ENCODE results near the gene TAS1R2. TPM values are rescaled to one million over a fixed set of nuclear protein-coding genes. Genes with fewer than 3 reads are reported as not detected.
"Not testable (repeated sequence)": the region's sequence is repeated elsewhere in the genome, so short reads cannot be mapped to it uniquely, and the experiment has no call there.

The TAS1R2 gene
- total RNA-seq, 2 experiments from 2014 or later, result not detected

DNA sequence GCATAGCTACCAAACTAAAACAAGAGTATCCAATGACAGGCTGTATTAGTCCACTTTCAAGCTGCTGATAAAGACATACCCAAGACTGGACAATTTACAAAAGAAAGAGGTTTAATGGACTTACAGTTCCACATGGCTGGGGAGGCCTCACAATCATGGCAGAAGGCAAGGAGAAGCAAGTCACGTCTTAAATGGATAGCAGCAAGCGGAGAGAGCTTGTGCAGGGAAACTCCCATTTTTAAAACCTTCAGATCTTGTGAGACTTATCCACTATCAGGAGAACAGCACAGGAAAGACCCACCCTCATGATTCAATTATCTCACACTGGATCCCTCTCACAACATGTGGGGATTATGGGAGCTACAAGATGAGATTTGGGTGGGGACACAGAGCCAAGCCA is 11.7 kb downstream of the TAS1R2 start:
- H3K27me3 Mint-ChIP-seq; POLR2A ChIA-PET; DNase-seq; H3K27ac Mint-ChIP-seq; H3K4me1 Mint-ChIP-seq; ATAC-seq (ENCODE audit: low read depth); H3K4me3 Mint-ChIP-seq; H3K9me3 Mint-ChIP-seq; H3K36me3 Mint-ChIP-seq: not testable (repeated sequence)

DNA sequence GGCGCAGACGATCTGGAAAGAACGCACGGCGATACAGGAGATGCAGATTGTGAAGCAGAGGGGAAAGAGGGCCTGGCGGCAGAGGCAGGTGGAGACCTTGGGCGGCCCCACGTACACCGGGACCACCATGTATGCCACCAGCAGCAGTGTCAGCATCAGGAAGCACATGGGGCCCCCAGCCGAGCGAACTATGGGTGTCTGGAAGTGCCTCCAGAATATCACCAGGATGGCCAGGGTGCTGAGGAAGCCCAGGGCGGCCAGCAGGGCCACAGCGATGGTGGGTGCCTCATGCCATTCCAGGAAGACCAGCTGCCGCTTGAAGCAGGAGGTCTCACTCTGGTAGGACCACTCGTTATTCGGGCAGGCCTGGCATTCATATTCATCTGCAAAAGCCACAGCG is 19.3 kb downstream of the TAS1R2 start:
- Mint-ChIP-seq H3K36me3 (no peaks in the 10 kb centered on the region), H3K9me3 (peaks cover 3% of the 10 kb centered on the region), H3K4me1 (no peaks in the 10 kb centered on the region), H3K27ac (no peak overlapping the region), H3K27me3 (peaks cover 10% of the 10 kb centered on the region), H3K4me3 (no peak overlapping the region)
- no peak for ATAC-seq (ENCODE audit: low read depth)
- POLR2A ChIA-PET, result no interaction called here
- DNase-seq, result no peak

DNA sequence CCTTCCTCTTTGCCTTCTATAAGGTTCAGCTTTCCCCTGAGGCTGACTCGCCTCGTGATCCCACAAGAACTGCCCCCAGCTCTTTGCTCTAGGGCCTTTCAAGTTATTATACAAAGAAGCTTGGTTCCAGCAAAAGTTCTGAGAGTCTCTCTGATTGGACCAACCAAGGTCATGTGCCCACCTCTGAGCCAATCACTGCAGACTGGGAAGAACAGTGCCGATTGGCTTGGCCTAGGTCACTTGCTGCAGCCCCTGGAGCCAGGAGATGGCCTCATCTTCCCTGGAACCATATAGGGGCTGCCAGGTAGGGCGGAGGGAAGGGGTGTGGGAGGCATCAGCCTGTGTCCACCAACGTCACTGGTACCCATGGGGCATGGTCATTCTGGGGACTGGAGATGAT is 22.8 kb downstream of the TAS1R2 start:
- Mint-ChIP-seq H3K4me1 (no peaks in the 10 kb centered on the region), H3K9me3 (no peaks in the 10 kb centered on the region), H3K27me3 (peaks cover 6% of the 10 kb centered on the region), H3K36me3 (no peaks in the 10 kb centered on the region), H3K27ac (no peak overlapping the region), H3K4me3 (no peak overlapping the region)
- DNase-seq (no peak), ATAC-seq (ENCODE audit: low read depth) (no peak)
- POLR2A ChIA-PET, result no interaction called here

DNA sequence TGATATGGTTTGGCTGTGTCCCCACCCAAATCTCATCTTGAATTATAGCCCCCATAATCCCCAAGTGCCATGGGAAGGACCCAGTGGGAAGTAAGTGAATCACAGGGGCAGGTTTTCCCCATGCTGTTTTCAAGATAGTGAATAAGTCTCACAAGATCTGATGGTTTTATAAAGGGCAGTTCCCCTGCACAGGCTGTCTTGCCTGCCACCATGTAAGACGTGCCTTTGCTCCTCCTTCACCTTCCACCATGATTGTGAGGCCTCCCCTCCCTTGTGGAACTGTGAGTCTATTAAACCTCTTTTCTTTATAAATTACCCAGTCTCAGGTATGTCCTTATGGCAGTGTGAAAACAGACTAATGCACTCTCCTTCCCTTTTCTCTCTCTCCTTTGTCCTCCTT is 27.1 kb downstream of the TAS1R2 start:
- H3K4me3 Mint-ChIP-seq; ATAC-seq (ENCODE audit: low read depth); H3K27ac Mint-ChIP-seq; H3K4me1 Mint-ChIP-seq; H3K36me3 Mint-ChIP-seq; DNase-seq; POLR2A ChIA-PET; H3K27me3 Mint-ChIP-seq; H3K9me3 Mint-ChIP-seq: not testable (repeated sequence)

DNA sequence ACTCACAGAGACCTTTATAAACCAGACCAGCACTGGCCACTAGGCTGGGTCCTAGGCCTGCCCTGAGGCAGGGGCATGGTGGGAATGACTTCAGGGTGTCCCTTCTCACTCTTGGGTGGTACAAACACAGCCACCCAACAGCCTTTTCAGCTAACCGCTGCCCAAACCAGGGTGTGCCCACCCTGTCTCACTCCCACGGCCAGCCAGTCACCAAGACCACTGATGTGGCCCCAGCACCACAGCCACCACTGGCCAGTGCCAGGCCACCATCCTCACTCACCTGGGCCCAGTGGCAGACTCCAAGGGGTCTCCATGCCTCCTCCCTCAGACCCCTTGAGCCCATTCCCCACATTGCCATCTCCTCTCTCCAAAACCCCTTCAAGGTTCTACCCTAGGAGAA is 27.8 kb downstream of the TAS1R2 start:
- Mint-ChIP-seq H3K4me3 (no peak overlapping the region), H3K36me3 (no peaks in the 10 kb centered on the region), H3K4me1 (no peaks in the 10 kb centered on the region), H3K27ac (no peak overlapping the region), H3K27me3 (peaks cover 6% of the 10 kb centered on the region), H3K9me3 (no peaks in the 10 kb centered on the region)
- POLR2A ChIA-PET, result no interaction called here
- ATAC-seq (ENCODE audit: low read depth), result no peak
- DNase-seq, result no peak

DNA sequence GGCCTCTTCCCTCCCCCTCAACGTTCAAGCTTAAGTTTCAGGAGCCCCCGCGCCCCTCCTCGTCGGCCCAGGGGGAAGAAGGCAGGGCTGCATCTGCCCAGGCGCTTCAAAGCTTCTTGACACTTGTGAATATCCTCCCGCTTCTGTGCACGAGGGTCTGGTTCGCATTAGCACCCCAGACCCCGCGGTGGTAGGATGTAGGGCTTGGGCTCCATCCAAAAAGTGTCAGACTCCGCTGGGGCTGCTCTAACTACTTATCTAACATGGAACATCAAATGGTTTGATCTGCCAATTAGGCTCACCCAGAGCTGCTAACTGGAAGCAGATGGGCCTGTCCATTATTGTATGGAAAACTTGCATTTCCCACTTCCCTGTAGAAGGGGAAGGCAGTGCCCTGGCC is 28.9 kb downstream of the TAS1R2 start:
- H3K27ac Mint-ChIP-seq, result no peak overlapping the region
- ATAC-seq (ENCODE audit: low read depth), result no peak
- POLR2A ChIA-PET, result no interaction called here

DNA sequence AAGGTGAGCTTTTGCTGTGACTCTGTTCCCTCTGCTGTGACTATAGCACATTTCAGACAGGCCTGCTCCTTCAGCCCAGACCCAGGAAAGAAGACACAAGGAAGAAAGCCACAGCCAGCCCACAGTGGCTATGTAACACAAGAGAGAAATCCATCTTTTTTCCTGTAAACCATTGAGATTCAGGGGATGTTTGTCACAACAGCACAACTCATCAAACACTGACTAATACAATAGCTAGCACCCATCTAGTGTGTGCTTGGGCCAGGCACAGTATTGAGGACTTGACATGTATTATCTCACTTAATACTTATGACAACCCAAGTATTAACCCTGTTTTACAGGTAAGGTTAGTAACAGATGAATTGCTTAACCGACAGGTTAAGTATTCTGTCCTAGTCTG is 29.8 kb downstream of the TAS1R2 start:
- POLR2A ChIA-PET, result no interaction called here
- H3K9me3 Mint-ChIP-seq, result no peaks in the 10 kb centered on the region
- no peak for ATAC-seq (ENCODE audit: low read depth)
- no peak overlapping the region for H3K27ac Mint-ChIP-seq
- no peak overlapping the region for H3K4me3 Mint-ChIP-seq
- peaks cover 2% of the 10 kb centered on the region for H3K27me3 Mint-ChIP-seq
- H3K36me3 Mint-ChIP-seq, result no peaks in the 10 kb centered on the region
- DNase-seq, result no peak
- H3K4me1 Mint-ChIP-seq, result no peaks in the 10 kb centered on the region

More for the DNA sequence above, 28.9 kb downstream of the TAS1R2 start:
- Mint-ChIP-seq H3K27me3 (peaks cover 4% of the 10 kb centered on the region), H3K4me1 (no peaks in the 10 kb centered on the region), H3K36me3 (no peaks in the 10 kb centered on the region), H3K4me3 (no peak overlapping the region), H3K9me3 (no peaks in the 10 kb centered on the region)
- no peak for DNase-seq

DNA sequence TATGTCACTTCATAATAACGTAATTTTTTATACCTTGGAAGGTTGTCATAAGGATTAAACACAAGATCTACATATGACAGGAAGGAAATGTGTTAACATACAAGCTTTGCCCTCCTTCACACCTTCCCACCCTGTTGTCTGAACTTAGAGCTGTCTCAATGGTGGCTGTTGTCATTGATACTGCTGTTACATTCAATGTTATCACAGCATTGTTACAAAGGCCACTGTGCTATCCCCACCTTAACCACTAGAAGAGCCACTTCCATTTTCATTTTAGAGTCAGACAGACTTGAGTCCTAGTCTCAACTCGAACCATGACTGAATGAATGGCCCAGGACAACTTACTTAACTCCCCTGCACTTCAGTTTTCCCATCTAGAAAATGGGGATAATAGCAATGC is 31.2 kb downstream of the TAS1R2 start:
- POLR2A ChIA-PET, result no interaction called here
- Mint-ChIP-seq H3K4me3 (no peak overlapping the region), H3K36me3 (no peaks in the 10 kb centered on the region), H3K9me3 (no peaks in the 10 kb centered on the region), H3K27ac (no peak overlapping the region), H3K27me3 (peaks cover 2% of the 10 kb centered on the region), H3K4me1 (no peaks in the 10 kb centered on the region)
- DNase-seq, result no peak
- ATAC-seq (ENCODE audit: low read depth), result no peak

DNA sequence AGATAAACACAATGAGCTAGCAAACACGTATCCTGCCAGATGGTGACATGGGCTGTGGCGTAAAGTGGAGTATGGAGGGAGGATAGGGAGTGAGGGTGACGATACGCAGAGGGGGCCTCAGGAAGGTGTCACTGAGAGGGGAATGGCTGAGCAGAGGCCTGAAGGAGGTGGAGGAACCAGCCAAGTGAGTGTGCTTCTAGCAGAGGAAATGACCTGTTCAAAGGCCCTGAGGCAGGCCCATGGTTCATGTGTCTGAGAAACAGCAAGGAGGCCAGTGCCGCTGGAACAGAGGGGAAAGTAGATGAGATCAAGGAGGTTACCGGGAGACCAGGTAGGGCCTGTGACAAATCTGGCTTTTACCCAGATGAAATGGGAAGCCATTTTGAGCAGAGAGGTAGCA is 36.0 kb downstream of the TAS1R2 start:
- H3K36me3 Mint-ChIP-seq, result no peaks in the 10 kb centered on the region
- no peak overlapping the region for H3K4me3 Mint-ChIP-seq
- peaks cover 11% of the 10 kb centered on the region for H3K27me3 Mint-ChIP-seq
- DNase-seq, result no peak
- no peak overlapping the region for H3K27ac Mint-ChIP-seq
- POLR2A ChIA-PET, result no interaction called here
- H3K9me3 Mint-ChIP-seq, result no peaks in the 10 kb centered on the region
- ATAC-seq (ENCODE audit: low read depth), result no peak
- H3K4me1 Mint-ChIP-seq, result no peaks in the 10 kb centered on the region

DNA sequence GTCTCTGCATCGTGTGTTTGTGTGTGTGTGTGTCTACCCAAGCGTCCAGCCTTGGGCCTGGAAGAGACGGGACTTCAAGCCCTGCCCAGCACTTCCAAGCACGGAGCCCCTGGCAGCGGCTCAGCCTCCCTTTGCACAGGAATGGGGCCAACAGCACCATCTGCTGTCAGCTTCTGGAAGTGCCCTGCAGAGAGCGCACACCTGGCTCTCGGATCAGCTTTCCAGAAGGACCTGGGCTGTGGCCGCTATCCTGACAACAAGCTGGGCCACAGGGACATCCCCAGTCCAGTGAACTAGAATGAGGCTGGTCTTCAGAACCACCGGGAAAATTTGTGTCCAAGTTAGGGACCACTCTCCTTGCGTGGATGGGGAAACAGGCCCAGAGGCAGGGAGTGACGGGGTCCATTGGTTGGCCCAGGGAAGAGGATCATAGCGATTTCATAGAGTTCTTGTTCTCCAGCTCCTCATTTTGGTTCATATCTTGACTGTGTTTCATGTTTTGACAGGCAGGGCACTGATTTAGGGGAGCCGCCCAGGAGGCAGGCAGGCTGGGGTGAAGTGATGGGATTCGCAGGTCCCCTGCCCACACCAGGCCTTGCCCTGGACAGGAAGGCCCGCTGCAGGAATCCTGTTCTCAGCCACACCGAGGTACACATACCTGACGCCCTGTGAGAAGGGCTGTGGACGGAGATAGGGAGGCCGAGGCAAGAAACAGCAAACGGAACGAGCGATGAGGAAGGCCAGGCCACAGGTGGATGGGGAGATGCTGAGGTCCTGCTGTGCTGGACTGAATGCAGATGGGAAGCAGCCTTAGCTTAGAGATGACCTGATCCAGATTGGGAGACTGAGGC is 38.4 kb downstream of the TAS1R2 start:
- ATAC-seq (ENCODE audit: low read depth), result peak; percentile 65
- POLR2A ChIA-PET, result no interaction called here
- no peak overlapping the region for H3K27ac Mint-ChIP-seq
- peak; percentile 75 for DNase-seq
- no peak overlapping the region for H3K4me3 Mint-ChIP-seq
- no peaks in the 10 kb centered on the region for H3K36me3 Mint-ChIP-seq
- peaks cover 20% of the 10 kb centered on the region for H3K27me3 Mint-ChIP-seq
- no peaks in the 10 kb centered on the region for H3K4me1 Mint-ChIP-seq
- no peaks in the 10 kb centered on the region for H3K9me3 Mint-ChIP-seq

DNA sequence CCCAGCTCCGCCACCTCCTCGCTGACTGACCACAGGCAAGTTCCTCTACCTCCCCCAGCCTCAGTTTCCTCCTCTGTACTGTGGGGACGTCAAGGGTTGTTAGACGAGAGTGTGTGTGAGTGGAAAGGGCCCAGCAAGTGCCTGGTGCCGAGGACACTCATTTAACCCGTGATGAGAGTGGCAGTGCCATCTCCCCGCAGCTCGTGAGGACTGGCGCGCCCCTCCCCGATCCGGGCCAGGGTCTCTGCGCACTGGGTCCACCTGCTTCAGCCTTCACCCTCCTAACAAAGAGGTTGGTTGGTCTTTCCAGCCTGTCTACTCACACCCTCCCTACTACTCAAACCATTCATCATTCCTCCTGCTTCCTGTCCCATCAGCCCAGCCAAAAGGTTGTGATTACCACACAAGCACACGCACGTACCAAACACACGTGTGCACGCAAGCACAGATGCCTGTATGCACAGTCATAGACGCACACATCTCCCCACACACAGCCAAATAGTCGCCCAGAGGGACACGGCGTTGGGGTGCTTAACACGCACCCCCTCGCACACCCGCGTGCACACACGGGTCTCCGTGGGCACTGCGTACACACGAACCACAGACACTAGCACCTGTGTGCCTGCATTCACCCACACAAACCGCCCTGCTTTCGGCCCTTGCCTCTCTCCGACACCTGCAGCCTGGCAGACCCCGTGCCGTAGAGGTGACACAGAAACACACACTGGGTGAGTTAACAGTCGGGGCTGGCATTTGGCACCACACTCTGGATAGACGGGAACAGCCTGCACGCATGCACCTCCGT is 39.3 kb downstream of the TAS1R2 start:
- H3K9me3 Mint-ChIP-seq, result no peaks in the 10 kb centered on the region
- peaks cover 20% of the 10 kb centered on the region for H3K27me3 Mint-ChIP-seq
- no peak overlapping the region for H3K27ac Mint-ChIP-seq
- H3K36me3 Mint-ChIP-seq, result no peaks in the 10 kb centered on the region
- POLR2A ChIA-PET, result no interaction called here
- no peak overlapping the region for H3K4me3 Mint-ChIP-seq
- ATAC-seq (ENCODE audit: low read depth), result no peak
- DNase-seq, result peak; percentile 33
- no peaks in the 10 kb centered on the region for H3K4me1 Mint-ChIP-seq

DNA sequence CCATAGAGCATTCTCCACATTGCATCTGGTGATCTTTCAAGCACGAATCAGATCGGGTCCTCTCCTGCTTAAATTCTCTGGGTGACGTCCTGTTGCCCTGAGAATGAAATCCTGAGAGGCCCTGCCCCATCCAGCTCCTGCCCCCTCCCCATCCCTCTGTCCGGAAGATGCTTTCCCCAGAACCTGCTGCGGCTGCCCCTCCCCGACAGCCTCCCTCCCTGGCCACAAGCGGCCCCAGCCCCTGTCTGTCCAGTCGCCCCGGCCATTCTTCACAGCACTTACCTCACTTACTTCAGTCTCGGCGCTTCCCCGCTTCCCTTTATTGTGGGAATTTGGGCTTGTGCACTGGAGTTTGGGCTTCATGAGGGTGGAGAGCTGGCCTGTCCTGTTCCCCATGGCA is 40.3 kb downstream of the TAS1R2 start:
- H3K4me3 Mint-ChIP-seq, result no peak overlapping the region
- ATAC-seq (ENCODE audit: low read depth), result no peak
- no peaks in the 10 kb centered on the region for H3K4me1 Mint-ChIP-seq
- no peak overlapping the region for H3K27ac Mint-ChIP-seq
- DNase-seq, result no peak
- H3K36me3 Mint-ChIP-seq, result no peaks in the 10 kb centered on the region
- POLR2A ChIA-PET, result no interaction called here
- no peaks in the 10 kb centered on the region for H3K9me3 Mint-ChIP-seq
- H3K27me3 Mint-ChIP-seq, result peaks cover 20% of the 10 kb centered on the region

DNA sequence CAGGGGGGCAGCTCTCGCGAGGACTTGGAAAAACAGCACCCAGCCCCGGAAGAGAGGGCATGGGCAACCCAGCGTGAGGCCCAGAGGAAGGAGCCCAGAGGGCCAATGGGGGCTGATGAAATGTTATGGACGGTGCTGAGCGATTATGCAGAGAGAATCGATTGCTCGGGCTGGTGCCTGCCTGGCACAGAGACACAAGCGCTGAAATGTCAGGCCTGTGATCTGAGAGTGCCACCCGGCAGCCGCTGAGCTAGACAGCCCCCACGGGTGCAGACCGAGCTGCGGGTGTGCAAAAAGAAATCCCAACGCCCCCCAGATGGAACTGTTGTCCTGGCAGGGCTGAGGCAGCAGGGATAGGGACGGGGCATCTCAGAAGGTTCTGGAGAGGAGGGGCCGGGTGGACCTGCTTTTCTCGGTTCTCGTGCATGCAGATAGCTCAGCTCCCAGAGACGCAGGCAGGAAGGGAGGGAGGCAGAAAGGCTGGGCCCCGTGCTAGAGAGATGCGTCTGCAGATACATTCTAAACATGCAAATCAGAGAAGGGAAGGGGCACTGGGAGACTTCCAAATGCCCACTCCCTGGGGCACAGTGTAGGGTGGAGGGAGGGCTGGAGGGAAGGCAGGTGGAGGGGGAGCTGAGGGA is 41.5 kb downstream of the TAS1R2 start:
- DNase-seq (no peak), ATAC-seq (ENCODE audit: low read depth) (no peak)
- Mint-ChIP-seq H3K9me3 (no peaks in the 10 kb centered on the region), H3K27me3 (peaks cover 20% of the 10 kb centered on the region), H3K4me3 (no peak overlapping the region), H3K4me1 (no peaks in the 10 kb centered on the region), H3K36me3 (no peaks in the 10 kb centered on the region), H3K27ac (no peak overlapping the region)
- POLR2A ChIA-PET, result no interaction called here

DNA sequence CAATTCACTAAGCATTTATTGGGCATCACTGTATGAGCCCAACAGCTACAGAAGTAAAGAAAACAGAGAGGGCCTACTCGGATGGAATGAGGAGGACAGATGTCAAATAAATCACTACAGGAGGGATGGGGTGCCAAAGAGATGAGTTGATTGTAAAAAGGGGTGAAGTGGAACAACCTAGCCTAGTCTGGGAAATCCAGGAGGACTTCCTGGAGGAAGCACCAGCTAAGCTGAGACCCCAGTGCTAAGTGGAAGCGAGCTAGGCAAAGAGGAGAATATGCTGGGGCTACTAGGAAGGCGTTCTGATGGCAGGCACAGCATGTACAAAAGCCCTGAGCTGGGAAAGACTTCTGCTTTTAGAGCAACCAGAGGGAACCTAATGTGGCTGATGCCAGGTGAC is 42.1 kb downstream of the TAS1R2 start:
- no peaks in the 10 kb centered on the region for H3K9me3 Mint-ChIP-seq
- no peak overlapping the region for H3K4me3 Mint-ChIP-seq

More for the DNA sequence above, 42.1 kb downstream of the TAS1R2 start:
- H3K27me3 Mint-ChIP-seq, result peaks cover 20% of the 10 kb centered on the region
- no peaks in the 10 kb centered on the region for H3K36me3 Mint-ChIP-seq
- no peak for DNase-seq
- no peak for ATAC-seq (ENCODE audit: low read depth)
- H3K27ac Mint-ChIP-seq, result no peak overlapping the region
- no peaks in the 10 kb centered on the region for H3K4me1 Mint-ChIP-seq
- POLR2A ChIA-PET, result no interaction called here

Data from activated naive CD8-positive, alpha-beta T cell treated with anti-CD3 and anti-CD28 coated beads, Interleukin-2, amount 10 ng/mL, durations not matched to agents 7 days and 5 days (primary cell).